GM23338 (cell line): ENCODE data around the gene ACO1. TPM values are rescaled to one million over a fixed set of nuclear protein-coding genes. Genes with fewer than 3 reads are reported as not detected.

Source experiments
- ATAC-seq: fragments of 200-7000 bp; cut with Tn5 transposase; 3 replicates; pipeline ENCODE4 v1.9.1; 2020
- DNase-seq: peaks from one replicate; pipeline ENCODE4 v3.0.0-alpha.2; 2015; ENCODE audit warnings: low spot score
- H2AFZ ChIP-seq: fragments of 200-600 bp; sonication (generic); 2 replicates; pipeline ENCODE4 v1.8.0; 2016; ENCODE audit warnings: antibody characterized with exemption, mild to moderate bottlenecking, moderate library complexity
- H3F3A ChIP-seq: fragments of 200-600 bp; sonication (generic); replicated peaks from 2 replicates; pipeline ENCODE4 v1.8.0; 2017; ENCODE audit warnings: antibody characterized with exemption, mixed run types, low read depth
- H3K27ac ChIP-seq: fragments of 200-600 bp; sonication (generic); 2 replicates; pipeline ENCODE4 v1.6.1; 2016; ENCODE audit warnings: low read depth
- H3K27me3 ChIP-seq: fragments of 200-600 bp; sonication (generic); 2 replicates; pipeline ENCODE4 v1.8.0; 2016; ENCODE audit warnings: mild to moderate bottlenecking, mixed run types, moderate library complexity; ENCODE audit not compliant: insufficient read depth
- H3K36me3 ChIP-seq: fragments of 200-600 bp; sonication (generic); 2 replicates; pipeline ENCODE4 v1.8.0; 2016; ENCODE audit warnings: mild to moderate bottlenecking; ENCODE audit not compliant: insufficient read depth
- H3K4me1 ChIP-seq: fragments of 200-600 bp; sonication (generic); 2 replicates; pipeline ENCODE4 v1.8.0; 2016; ENCODE audit warnings: mild to moderate bottlenecking, moderate library complexity; ENCODE audit not compliant: insufficient read depth
- H3K4me2 ChIP-seq: fragments of 200-600 bp; sonication (generic); 2 replicates; pipeline ENCODE4 v1.7.1; 2017; ENCODE audit warnings: mixed run types
- H3K4me3 ChIP-seq: fragments of 200-600 bp; sonication (generic); 2 replicates; pipeline ENCODE4 v1.6.1; 2016; ENCODE audit warnings: mixed run types
- H3K79me2 ChIP-seq: fragments of 200-600 bp; sonication (generic); replicated peaks from 2 replicates; pipeline ENCODE4 v1.8.0; 2017; ENCODE audit warnings: mild to moderate bottlenecking; ENCODE audit not compliant: insufficient read depth
- H3K9me2 ChIP-seq: fragments of 200-600 bp; sonication (generic); 2 replicates; pipeline ENCODE4 v1.8.0; 2017; ENCODE audit not compliant: insufficient read depth
- H4K20me1 ChIP-seq: fragments of 200-600 bp; sonication (generic); replicated peaks from 2 replicates; pipeline ENCODE4 v1.8.0; 2017; ENCODE audit warnings: mild to moderate bottlenecking; ENCODE audit not compliant: insufficient read depth
- H3K27ac Mint-ChIP-seq: 2 replicates; pipeline ENCODE4 v1.8.0; 2020; ENCODE audit warnings: inconsistent platforms, mild to moderate bottlenecking, moderate library complexity, mixed read lengths
- H3K27me3 Mint-ChIP-seq: 3 replicates; pipeline ENCODE4 v1.8.0; 2022; ENCODE audit warnings: low read depth, mild to moderate bottlenecking, moderate library complexity, mixed read lengths, inconsistent platforms; ENCODE audit not compliant: insufficient read depth, poor library complexity
- H3K36me3 Mint-ChIP-seq: 3 replicates; pipeline ENCODE4 v1.8.0; 2021; ENCODE audit warnings: low read depth, mild to moderate bottlenecking, inconsistent platforms, moderate library complexity, mixed read lengths
- H3K4me1 Mint-ChIP-seq: 3 replicates; pipeline ENCODE4 v1.8.0; 2020; ENCODE audit warnings: mild to moderate bottlenecking, inconsistent platforms, mixed read lengths
- H3K4me3 Mint-ChIP-seq: 3 replicates; pipeline ENCODE4 v1.8.0; 2021; ENCODE audit warnings: moderate library complexity, mild to moderate bottlenecking, inconsistent platforms, mixed read lengths
- H3K9me3 Mint-ChIP-seq: 3 replicates; pipeline ENCODE4 v1.8.0; 2020; ENCODE audit warnings: moderate library complexity, mild to moderate bottlenecking, inconsistent platforms, mixed read lengths
- CREB1 ChIP-seq: fragments of 250-450 bp; sonication (Bioruptor Pico); IDR thresholded peaks from 2 replicates; pipeline ENCODE4 v1.5.0; 2020; ENCODE audit warnings: low read depth, mild to moderate bottlenecking, moderate library complexity
- CTCF ChIP-seq, 2 experiments: fragments of 200-600 bp in 1 of 2; sonication (generic) in 1 of 2; conservative IDR thresholded peaks; 2 replicates each; pipeline versions ENCODE4 v1.5.1 to v1.6.1; 2016 to 2017; ENCODE audit warnings: antibody characterized with exemption in 2 of 2, low read depth in 2 of 2, mild to moderate bottlenecking in 2 of 2, moderate library complexity in 1 of 2
- ETS1 ChIP-seq: IDR thresholded peaks from 2 replicates; pipeline ENCODE4 v1.6.1; 2016; ENCODE audit warnings: antibody characterized with exemption
- EZH2 ChIP-seq: fragments of 200-600 bp; sonication (generic); IDR thresholded peaks from one replicate; pipeline ENCODE4 v1.8.0; 2017; ENCODE audit warnings: antibody characterized with exemption, mild to moderate bottlenecking, low read depth; ENCODE audit not compliant: unreplicated experiment
- EZH2phosphoT487 ChIP-seq: fragments of 200-600 bp; sonication (generic); IDR thresholded peaks from one replicate; pipeline ENCODE4 v1.8.1; 2018; ENCODE audit warnings: antibody characterized with exemption; ENCODE audit not compliant: unreplicated experiment
- JUNB ChIP-seq: IDR thresholded peaks from one replicate; pipeline ENCODE4 v1.6.1; 2016; ENCODE audit warnings: antibody characterized with exemption; ENCODE audit not compliant: unreplicated experiment
- POLR2AphosphoS5 ChIP-seq: IDR thresholded peaks from 2 replicates; pipeline ENCODE4 v1.6.1; 2016; ENCODE audit warnings: antibody characterized with exemption, low read depth
- REST ChIP-seq: IDR thresholded peaks from one replicate; pipeline ENCODE4 v1.6.1; 2018; ENCODE audit warnings: antibody characterized with exemption; ENCODE audit not compliant: unreplicated experiment
- ZNF331 ChIP-seq: fragments of 250-450 bp; sonication (Bioruptor Pico); IDR thresholded peaks from 2 replicates; pipeline ENCODE4 v1.5.0; 2020; ENCODE audit warnings: low read depth, mild to moderate bottlenecking, moderate library complexity
- polyA plus RNA-seq: library from polyadenylated mRNA; unstranded; fragments of >200 nt; fragmentation: Nextera tagmentation; extraction: Ambion mirVana; gene quantifications from 2 replicates; pipeline ENCODE4 v1.2.1, GENCODE V29; 2016
- total RNA-seq: library from RNA; depleted of rRNA; stranded (reverse); fragments of >200 nt; shearing (Covaris generic); gene quantifications from 2 replicates; pipeline ENCODE4 v1.2.3, GENCODE V29; 2014
- TF ChIP-seq, protein P1 (sequence below): fragments of 250-450 bp; sonication (Bioruptor Pico); IDR thresholded peaks from 2 replicates; pipeline ENCODE4 v1.5.0; 2020; ENCODE audit warnings: mild to moderate bottlenecking, moderate library complexity

The ACO1 gene
- total and polyA plus RNA-seq, 2 experiments from 2014 or later, result 16.6 to 41.0 TPM

- H3K4me3 ChIP-seq, result no peak overlapping the region
- H3K4me2 ChIP-seq, result no peak overlapping the region
- 0 out of 2 replicates have a peak, but pooled peaks cover 4% of the 10 kb centered on the region for H4K20me1 ChIP-seq
- no peaks in the 10 kb centered on the region for H3K9me2 ChIP-seq
- Mint-ChIP-seq H3K36me3 (peaks cover 24% of the 10 kb centered on the region; the same call in 2 of the 3 replicates), H3K9me3 (no peaks in the 10 kb centered on the region), H3K4me3 (no peak overlapping the region), H3K27me3 (no peaks in the 10 kb centered on the region), H3K27ac (no peak overlapping the region), H3K4me1 (no peaks in the 10 kb centered on the region)
- no peaks in the 10 kb centered on the region for H3K79me2 ChIP-seq
- no peaks in the 10 kb centered on the region for H3K4me1 ChIP-seq
- no peaks in the 10 kb centered on the region for H3K27me3 ChIP-seq
- no peak for ATAC-seq
- peaks cover 4% of the 10 kb centered on the region for H3K36me3 ChIP-seq
- H3F3A ChIP-seq, result no peaks in the 10 kb centered on the region
- DNase-seq, result no peak
- no peak overlapping the region for H2AFZ ChIP-seq
- TF ChIP-seq EZH2phosphoT487 (no peak), JUNB (no peak), REST (no peak), ZNF331 (no peak), CTCF (conservative IDR thresholded peaks at IDR 0.05; ENCODE audit: low read depth in 2 of 2) (no peak), CREB1 (CRISPR knock-in tag) (no peak), ETS1 (no peak), POLR2AphosphoS5 (no peak), EZH2 (no peak)
- TF ChIP-seq, protein P1, sequence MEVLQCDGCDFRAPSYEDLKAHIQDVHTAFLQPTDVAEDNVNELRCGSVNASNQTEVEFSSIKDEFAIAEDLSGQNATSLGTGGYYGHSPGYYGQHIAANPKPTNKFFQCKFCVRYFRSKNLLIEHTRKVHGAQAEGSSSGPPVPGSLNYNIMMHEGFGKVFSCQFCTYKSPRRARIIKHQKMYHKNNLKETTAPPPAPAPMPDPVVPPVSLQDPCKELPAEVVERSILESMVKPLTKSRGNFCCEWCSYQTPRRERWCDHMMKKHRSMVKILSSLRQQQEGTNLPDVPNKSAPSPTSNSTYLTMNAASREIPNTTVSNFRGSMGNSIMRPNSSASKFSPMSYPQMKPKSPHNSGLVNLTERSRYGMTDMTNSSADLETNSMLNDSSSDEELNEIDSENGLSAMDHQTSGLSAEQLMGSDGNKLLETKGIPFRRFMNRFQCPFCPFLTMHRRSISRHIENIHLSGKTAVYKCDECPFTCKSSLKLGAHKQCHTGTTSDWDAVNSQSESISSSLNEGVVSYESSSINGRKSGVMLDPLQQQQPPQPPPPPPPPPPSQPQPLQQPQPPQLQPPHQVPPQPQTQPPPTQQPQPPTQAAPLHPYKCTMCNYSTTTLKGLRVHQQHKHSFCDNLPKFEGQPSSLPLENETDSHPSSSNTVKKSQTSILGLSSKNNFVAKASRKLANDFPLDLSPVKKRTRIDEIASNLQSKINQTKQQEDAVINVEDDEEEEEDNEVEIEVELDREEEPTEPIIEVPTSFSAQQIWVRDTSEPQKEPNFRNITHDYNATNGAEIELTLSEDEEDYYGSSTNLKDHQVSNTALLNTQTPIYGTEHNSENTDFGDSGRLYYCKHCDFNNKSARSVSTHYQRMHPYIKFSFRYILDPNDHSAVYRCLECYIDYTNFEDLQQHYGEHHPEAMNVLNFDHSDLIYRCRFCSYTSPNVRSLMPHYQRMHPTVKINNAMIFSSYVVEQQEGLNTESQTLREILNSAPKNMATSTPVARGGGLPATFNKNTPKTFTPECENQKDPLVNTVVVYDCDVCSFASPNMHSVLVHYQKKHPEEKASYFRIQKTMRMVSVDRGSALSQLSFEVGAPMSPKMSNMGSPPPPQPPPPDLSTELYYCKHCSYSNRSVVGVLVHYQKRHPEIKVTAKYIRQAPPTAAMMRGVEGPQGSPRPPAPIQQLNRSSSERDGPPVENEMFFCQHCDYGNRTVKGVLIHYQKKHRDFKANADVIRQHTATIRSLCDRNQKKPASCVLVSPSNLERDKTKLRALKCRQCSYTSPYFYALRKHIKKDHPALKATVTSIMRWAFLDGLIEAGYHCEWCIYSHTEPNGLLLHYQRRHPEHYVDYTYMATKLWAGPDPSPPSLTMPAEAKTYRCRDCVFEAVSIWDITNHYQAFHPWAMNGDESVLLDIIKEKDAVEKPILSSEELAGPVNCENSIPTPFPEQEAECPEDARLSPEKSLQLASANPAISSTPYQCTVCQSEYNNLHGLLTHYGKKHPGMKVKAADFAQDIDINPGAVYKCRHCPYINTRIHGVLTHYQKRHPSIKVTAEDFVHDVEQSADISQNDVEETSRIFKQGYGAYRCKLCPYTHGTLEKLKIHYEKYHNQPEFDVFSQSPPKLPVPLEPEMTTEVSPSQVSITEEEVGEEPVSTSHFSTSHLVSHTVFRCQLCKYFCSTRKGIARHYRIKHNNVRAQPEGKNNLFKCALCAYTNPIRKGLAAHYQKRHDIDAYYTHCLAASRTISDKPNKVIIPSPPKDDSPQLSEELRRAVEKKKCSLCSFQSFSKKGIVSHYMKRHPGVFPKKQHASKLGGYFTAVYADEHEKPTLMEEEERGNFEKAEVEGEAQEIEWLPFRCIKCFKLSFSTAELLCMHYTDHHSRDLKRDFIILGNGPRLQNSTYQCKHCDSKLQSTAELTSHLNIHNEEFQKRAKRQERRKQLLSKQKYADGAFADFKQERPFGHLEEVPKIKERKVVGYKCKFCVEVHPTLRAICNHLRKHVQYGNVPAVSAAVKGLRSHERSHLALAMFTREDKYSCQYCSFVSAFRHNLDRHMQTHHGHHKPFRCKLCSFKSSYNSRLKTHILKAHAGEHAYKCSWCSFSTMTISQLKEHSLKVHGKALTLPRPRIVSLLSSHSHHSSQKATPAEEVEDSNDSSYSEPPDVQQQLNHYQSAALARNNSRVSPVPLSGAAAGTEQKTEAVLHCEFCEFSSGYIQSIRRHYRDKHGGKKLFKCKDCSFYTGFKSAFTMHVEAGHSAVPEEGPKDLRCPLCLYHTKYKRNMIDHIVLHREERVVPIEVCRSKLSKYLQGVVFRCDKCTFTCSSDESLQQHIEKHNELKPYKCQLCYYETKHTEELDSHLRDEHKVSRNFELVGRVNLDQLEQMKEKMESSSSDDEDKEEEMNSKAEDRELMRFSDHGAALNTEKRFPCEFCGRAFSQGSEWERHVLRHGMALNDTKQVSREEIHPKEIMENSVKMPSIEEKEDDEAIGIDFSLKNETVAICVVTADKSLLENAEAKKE (CRISPR knock-in tag), result no peak
- no peak overlapping the region for H3K27ac ChIP-seq
Observed at GRCh38 chr9:32430720-32431119, 46.3 kb downstream of the ACO1 start.
